Urothelium cell line (cell line): Measurements from ENCODE around the gene LRBA.
"Not testable (repeated sequence)": the region's sequence is repeated elsewhere in the genome, so short reads cannot be mapped to it uniquely, and the experiment has no call there.

Source experiments
- DNase-seq: peaks from one replicate; pipeline ENCODE4 v3.0.0; 2011; ENCODE audit warnings: low spot score, mixed read lengths
- FAIRE-seq: peaks from 2 replicates; lab custom pipeline; 2011; peaks lifted over from hg19 to GRCh38; lab: Jason Lieb, UNC

Gene LRBA

DNA sequence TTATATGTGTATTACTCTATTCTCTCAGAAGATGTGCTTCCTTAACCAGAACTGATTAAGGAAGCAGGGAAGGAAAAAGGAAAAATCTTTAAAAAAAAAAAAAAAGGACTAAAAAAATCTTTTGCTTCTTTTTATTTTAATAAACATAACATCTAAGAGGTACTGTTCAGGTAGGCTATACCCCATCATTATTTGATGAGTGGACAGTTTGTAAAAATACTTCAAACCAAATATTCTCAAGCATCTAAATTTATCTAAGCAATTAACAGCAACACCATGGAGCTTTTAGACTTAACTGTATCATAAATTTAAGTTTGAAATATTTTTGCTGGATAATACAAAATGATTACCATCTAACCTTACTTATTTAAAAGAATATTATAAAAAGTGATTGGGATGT is 264.3 kb downstream of the LRBA start:
- FAIRE-seq (no peak), DNase-seq (no peak)

DNA sequence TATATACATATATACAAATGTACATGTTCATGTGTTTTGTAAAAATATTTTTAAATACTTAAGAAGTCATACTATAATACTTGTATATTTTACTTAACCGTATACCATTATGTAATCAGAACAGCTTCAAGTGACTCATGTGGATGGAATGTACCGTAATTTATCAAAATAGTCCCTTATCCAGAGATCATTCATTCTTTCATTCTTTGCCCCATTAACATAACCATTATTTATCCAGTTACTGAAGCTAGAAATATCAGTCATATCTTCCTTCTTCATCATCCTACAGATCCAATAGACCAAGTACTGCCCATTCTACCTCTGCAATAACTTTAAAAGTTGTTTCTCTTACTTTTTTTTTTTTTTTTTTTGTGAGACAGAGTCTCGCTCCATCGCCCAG is 268.9 kb downstream of the LRBA start:
- no peak for FAIRE-seq

DNA sequence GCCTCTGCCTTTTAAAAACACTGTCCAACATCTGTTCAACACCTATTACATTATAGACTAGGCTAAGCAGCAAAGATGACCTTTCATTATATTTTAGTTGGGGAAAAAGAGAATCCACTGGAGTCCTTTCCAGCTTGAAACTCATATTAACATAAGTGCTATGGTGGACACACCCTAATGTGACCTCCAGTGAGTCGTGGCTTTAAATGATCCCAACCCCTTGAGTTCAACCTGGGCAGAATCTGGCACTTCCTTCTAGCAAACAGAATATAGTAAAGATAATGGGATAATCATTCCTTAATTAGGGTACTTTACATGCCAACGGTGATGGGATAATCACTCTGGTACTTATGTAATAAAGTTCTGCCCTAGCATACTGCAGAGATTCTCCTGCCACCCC is 270.5 kb downstream of the LRBA start:
- no peak for FAIRE-seq
- no peak for DNase-seq

More for the DNA sequence above, 268.9 kb downstream of the LRBA start:
- DNase-seq: peak; percentile 23

DNA sequence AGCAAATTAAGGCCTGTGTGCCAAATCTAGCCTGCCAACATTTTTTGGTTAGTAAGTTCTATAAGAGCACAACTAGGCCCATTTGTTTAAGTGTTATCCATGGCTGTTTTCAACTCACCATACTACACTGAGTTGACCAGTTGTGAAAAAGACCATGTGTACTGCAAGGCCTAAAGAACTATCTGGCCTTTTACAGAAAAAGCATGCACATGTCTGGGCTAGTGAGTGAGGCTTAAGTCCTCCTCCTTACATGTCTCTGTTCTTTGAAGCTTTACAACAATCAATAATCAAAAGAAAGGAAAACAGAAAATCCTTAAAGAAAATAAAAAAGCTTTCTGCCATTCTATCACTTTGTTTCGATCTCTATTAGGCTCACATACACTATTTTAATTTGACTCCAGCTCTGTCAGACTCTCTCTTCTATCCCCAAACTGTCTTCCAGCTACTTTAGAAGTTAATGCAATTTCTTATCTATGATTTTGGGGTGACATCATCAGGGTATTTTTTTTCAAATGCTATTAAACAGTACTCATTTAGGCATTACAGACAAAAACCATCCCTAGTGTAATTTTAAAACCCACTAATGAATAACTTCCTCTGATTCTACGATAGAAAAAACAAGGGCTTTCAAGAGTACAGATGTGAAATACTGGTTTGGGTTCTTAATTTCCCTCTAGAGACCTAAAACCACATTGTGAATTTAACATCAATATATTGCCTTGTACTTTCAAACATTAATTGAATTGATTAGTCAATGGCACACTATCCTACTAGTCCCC is 271.3 kb downstream of the LRBA start:
- FAIRE-seq: no peak
- no peak for DNase-seq

DNA sequence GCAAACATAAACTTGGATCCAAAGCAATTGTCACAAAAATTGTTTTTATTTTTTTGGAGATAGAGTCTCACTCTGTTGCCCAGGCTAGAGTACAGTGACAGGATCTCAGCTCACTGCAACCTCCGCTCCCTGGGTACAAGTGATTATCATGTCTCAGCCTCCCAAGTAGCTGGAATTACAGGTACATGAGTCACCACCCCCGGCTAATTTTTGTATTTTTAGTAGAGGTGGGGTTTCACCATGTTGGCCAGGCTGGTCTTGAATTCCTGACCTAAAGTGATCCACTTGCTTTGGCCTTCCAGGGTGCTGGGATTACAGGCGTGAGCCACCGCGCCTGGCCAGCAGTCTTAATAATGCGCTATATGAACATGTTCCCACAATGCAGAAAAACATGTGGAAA is 272.2 kb downstream of the LRBA start:
- not testable (repeated sequence) for DNase-seq, FAIRE-seq

DNA sequence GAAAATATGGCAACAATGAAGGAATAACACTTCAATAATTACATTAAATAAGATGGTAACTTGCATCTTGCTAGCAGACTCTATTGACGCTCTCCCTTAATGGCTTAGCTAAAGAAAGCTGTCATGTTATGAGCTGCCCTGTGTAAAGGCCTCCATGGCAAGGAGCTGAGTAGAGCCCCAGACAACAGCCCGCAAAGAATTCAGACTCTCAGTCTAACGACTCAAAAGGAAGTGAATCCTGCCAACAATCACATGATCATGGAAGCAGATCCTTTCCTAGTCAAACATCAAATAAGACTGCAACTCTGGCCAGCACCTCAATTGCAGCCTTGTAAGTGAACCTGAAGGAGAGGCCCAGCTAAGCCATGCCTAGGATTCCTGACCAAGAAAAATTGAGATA is 275.5 kb downstream of the LRBA start:
- no peak for FAIRE-seq
- DNase-seq: no peak

DNA sequence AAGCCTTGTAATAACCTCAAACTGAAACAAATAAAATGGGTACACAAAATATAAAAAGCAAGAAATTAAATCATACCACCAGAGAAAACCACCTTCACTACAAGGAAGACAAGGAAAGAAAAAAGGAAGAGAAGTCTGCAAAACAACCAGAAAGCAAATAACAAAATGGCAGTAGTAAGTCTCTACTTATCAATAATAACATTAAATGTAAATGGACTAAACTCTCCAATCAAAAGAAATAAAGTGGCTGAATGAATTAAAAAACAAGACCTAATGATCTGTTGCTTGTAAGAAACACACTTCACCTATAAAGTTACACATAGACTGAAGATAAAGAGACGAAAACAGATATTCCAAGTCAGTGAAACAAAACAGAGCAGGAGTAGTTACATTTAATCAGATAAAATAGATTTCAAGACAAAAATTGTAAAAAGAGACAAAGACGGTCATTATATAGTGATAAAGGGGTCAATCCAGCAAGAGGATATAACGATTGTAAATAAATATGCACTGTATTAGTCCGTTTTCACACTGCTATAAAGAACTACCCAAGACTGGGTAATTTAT is 289.0 kb downstream of the LRBA start:
- FAIRE-seq (no peak), DNase-seq (no peak)

DNA sequence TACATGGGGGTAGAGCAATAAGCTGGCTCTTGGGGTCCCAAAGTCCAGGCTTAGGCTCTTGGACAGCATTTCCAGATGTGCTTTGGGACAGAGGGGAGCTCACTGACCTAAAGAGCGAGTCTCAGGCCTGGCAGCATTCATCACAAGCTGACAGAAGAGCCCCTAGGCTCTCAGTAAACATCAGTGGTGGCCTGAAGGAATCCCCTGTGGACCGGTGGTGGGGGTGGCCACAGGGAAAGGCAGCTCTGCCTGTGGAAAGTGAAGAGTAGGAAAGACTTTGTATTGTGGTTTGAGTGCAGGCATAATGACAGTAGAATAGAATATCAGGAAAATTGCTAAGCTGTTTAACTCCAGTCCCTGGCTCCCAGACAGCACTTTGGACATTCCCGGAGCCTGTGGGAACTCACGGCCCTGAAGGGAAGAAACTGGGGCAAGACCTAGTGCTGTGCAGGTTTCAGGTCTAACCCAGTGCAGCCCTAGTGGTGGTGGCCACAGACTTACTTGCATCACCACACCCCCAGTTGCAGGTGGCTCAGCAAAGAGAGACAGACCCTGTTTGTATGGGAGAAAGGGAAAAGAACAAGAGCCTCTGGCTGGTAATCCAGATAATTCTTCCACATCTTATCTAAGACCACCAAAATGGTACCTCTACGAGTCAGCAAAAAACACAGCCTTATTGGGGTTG is 291.2 kb downstream of the LRBA start:
- no peak for DNase-seq
- FAIRE-seq: no peak

DNA sequence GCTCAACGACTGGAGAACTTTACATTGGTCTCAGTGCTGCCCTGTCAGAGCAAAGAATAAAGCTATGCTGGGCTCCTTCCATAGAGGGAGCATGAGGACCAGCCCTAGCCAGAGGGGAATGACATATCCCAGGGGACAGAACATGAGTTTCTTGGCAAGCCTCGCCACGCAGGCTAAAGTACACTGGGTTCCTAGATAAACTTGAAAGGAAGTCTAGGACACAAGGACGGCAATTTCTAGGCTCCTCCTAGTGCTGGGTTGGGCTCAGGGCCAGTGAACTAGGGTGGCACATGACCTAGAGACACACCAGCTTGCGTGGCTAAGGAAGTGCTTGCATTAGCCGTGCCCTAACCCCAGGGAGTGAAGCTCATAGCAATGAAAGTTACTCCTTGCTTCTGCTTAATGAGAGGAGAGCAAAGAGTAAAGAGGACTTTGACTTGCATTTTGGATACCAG is 292.1 kb downstream of the LRBA start:
- FAIRE-seq (no peak), DNase-seq (no peak)

DNA sequence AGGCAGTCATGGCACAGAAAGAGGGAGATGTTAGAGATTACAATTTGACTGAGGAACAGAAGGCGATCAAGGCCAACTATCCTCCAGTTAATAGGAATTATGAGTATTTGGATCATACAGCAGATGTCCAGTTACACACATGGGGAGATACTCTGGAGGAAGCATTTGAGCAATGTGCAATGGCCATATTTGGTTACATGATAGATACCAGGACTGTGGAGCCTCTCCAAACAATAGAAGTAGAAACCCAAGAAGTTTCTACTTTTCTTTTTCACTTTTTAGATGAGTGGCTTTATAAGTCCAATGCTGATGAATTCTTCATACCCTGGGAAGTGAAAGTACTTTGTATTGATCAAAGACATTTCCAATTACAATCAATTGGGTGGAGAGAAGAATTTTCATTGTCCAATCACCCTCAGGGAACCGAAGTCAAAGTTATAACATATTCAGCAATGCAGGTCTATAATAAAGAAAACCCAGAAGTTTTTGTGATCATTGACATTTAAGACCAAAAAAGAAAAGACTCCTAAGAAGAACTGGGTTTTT is 294.0 kb downstream of the LRBA start:
- FAIRE-seq (no peak), DNase-seq (no peak)

DNA sequence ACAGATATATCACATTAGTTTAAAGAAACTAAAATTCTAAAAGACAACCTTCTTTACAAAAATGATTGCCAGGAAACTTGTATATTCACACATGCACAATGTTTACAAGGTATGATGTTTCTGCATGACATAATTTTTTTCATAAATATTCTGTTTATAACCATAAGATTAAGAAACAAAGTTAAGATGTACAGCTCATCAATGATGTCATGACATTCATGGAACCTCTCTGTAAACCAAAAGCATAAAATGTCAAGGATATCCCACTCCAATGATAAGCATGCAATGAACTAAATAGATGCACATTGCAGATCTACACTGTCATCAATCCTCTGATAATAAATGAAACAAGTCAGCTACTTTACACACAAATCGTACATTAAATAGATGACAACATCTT is 297.1 kb downstream of the LRBA start:
- FAIRE-seq (no peak), DNase-seq (no peak)

DNA sequence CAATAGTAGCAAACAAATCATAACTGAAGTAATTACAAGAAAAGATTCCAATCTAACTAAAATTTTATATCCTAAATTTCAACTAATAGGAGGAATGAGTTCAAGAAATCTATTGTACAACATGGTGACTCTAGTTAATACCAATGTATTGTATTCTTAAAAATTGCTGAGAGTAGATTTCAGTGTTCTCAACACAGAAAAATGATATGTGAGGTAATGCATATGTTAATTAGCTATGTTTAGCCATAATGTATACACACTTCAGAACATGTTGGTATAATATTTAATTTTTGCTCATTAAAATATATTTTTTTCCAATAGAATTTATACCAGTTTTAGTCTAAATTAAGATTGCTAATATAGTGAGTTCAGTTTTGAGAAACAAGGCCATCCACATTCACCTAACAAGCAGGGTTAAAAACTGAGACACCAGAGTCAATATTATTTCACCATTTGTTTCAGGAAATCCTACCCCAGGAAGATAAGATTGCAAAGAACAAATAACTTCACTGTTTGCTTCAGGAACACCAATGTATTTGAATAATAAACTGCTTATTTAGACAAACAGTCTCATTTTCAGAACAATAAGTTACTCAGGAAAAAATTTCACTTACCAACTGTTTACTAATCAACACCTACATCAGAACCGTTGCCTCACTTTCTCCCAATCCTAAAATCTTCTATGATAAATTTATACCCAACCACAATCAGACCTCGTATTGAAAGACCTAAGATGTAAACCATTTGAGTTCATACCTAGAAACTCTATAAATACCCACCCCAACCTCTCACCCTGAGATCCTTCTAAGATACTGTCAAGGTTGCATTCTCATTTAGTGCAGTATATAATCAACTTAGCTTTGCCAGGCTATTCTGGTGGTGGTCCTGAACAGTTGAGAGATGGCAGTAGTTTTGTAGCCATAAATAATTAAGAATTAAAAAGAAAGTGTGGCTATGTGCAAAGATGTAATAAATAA is 300.3 kb downstream of the LRBA start:
- FAIRE-seq: no peak
- DNase-seq: no peak

DNA sequence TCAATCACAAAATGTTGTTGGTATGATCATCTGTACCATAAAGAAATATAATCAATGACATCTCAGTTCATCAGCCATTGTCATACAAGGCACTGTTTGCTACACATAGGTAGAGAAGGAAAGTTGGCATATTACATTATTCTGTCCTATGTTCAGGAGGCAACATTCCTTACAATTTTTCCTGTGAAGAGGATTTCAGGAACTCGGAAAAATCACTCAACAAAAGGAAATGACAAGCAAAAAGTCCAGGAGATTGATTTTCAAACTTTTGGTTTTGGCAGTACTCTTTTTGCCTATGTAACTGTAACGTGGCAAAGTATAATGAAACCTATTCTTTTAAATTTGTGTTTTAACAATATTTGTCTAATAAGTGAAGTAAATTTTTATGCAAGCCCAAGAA is 301.8 kb downstream of the LRBA start:
- DNase-seq (no peak), FAIRE-seq (no peak)

DNA sequence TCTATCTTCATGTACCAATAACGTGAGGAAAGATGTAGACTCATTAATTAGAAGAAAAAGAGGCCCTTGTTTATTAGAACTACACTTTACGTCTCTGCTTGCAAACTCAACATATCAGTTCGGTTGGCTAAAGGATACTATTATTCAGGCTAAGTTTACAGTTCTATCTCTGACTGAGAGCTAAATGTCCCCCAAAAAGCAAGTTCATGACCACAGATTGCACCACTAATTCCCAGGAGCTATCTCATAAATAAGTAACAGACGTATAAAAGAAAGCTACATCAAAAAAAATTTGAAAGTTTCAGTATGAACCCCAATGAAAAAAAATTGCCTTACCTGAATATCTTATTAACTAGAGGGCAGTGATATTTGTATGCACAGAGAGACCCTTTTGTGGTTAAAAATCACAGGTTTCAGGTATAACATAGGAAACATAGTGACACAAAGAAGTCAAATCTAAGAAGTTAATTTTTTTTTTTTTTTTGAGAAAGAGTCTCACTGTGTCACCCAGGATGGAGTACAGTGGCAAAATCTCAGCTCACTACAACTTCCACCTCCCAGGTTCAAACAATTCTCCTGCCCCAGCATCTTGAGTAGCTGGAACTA is 304.2 kb downstream of the LRBA start:
- DNase-seq (no peak), FAIRE-seq (no peak)

DNA sequence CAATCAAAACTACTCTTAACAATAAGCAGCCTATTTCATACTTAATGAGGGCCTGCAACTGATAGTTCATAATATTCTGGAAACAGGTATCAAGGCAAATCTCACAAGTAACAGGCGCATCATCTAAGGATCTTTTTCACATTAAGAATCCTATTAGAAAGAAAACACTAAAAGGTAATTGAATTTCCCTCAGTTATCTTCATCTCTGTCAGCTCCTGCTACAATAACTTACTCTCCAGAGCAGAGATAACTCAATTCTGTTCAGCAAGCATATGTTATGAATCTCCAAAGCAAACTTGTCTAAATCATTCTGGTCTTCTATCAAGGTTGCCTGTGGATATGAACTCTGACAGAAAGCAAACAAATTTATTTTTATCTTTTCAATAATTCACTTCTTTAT is 307.1 kb downstream of the LRBA start:
- FAIRE-seq (no peak), DNase-seq (no peak)

DNA sequence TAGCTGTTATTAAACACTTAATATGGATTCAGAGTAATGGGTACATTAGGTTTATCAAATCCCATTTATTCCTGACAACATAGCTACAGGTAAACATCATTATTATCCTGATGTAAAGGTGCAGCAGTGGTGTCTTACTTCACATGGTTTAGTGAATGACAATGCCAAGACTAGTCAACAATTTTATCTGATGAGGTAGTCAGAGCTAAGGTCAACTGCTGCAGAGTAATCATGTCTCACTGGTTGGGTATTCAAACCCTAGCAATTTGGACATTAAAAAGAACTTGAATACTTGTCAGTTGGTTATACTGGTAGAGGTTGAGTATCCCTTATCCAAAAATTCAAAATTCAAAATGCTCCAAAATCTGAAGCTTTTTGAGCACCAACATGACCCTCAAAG is 315.5 kb downstream of the LRBA start:
- FAIRE-seq (no peak), DNase-seq (no peak)

DNA sequence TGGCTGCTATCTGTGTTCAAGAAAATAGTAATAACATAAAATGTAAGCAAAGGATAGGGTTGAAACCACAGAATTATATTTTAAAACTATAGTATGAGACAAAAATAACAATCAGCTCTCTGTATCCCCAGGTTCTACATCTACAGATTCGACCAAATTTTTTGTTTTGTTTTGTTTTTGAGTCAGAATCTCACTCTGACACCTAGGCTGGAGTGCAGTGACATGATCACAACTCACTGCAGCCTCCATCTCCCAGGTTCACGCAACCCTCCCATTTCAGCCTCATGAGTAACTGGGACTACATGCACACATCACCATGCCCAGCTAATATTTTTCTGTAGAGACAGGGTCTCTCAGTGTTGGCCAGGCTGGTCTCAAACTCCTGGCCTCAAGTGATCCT is 319.9 kb downstream of the LRBA start:
- FAIRE-seq: no peak
- no peak for DNase-seq

DNA sequence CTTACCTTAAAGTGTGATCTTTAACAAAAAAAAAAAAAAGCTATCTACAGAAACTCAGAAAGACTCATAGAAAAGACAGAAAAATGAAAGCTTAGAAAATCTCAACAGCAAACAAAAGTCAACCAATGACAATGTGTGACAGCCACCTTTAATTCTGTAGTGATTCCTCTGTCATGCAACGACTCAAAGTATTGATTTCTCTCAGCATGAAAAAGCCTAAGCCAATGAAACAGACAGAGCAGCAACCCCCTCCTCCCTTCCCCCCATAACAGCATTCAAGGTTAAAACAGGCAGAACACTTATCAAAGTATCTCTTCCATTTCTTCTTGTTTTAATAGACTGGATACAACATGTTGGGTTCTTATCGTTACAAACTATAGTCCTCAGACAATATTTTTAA is 320.6 kb downstream of the LRBA start:
- no peak for DNase-seq
- no peak for FAIRE-seq

DNA sequence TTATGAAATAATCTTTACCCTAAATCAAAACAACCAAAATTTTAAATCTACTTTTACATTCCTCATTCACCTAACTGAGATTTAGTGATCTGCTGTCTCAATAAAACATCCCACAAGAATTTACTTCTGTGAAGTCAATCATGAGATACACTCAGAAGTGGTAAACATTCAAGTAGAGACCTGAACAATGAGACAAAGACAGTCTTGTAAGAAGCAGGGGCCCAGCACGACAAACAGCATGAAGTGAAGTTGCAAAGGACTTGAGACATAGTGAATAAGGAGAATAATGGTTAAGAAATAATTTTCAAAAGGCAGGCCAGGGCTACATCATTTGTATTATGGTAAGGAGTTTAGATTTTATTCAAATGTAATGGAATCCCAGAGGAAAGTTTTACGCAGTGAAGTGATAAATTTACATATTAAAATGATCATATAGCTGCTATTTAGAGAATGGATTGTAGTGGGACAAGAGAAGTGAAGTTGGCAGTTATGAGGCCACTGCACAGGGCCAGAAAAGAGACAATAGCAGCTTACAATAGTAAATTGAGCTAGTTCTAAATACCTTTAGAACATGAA is 331.2 kb downstream of the LRBA start:
- DNase-seq (no peak), FAIRE-seq (no peak)

DNA sequence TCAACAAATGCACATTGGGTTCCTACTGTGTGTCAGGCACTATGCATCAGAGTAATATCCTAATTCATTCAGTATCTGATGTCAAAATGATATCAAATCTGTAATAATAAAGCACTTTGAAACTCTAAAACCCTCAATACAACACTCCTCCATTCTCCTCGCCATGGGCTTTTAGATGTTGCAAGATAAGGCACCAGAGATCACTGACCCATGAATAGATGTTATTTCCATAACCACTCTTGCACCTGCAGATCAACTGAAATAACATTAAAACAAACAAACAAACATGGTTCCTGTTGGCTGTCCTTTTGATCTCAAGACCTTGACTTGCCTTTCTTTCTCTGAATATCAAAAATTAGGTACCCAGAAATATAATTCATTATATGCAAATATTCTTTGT is 333.0 kb downstream of the LRBA start:
- DNase-seq (no peak), FAIRE-seq (no peak)
